HCT116 (cell line): ENCODE data around the gene CHST4. TPM values are rescaled to one million over a fixed set of nuclear protein-coding genes. Genes with fewer than 3 reads are reported as not detected.

Source experiments
- ATAC-seq: fragments of 200-7000 bp; cut with Tn5 transposase; 2 replicates; pipeline ENCODE4 v1.9.1; 2020; ENCODE audit warnings: mild to moderate bottlenecking, moderate library complexity
- BruUV-seq: library from RNA; stranded (reverse); fragments of 400-500 nt; replicated peaks from 2 replicates; lab custom pipeline; 2021; lab: Mats Ljungman, UMichigan
- CTCF ChIA-PET: fragments of 300-600 bp; sonication (Branson Sonifier 250); formaldehyde crosslinking; loops from one replicate; lab custom pipeline; 2021; ENCODE audit warnings: antibody characterized with exemption; lab: Charles Lee
- POLR2A ChIA-PET: fragments of 300-600, 350-600 bp; sonication (Branson Sonifier 250); formaldehyde crosslinking; loops from one replicate; lab custom pipeline; 2021; ENCODE audit warnings: antibody characterized with exemption; lab: Charles Lee
- RAD21 ChIA-PET, 2 experiments: fragments of 300-600 bp; sonication (Branson Sonifier 250); formaldehyde crosslinking; loops; one replicate each; lab custom pipeline; 2023; ENCODE audit warnings: low total read pairs in 2 of 2; ENCODE audit not compliant: uncharacterized antibody in 2 of 2, unreplicated experiment in 2 of 2, low non-redundant PET in 1 of 2; lab: Charles Lee
- DNase-seq: peaks from one replicate; pipeline ENCODE4 v3.0.0-alpha.2; 2010; ENCODE audit warnings: low read depth, low spot score
- H2AFZ ChIP-seq: fragments of 200-600 bp; shearing (Covaris generic), sonication (generic); 2 replicates; pipeline ENCODE4 v1.6.1; 2017; ENCODE audit warnings: low read depth, mixed run types, mixed read lengths, antibody characterized with exemption, low read length; ENCODE audit not compliant: poor library complexity, severe bottlenecking
- H3K27ac ChIP-seq: 2 replicates; pipeline ENCODE4 v1.5.1; 2012; ENCODE audit warnings: low read depth, low read length
- H3K27me3 ChIP-seq: fragments of 200-600 bp; sonication (generic); 2 replicates; pipeline ENCODE4 v1.6.1; 2016; ENCODE audit warnings: mixed run types, low read length, mixed read lengths; ENCODE audit not compliant: insufficient read depth
- H3K36me3 ChIP-seq, 2 experiments: fragments of 200-500 bp in 1 of 2; fragments of 200-600 bp in 1 of 2; sonication (Bioruptor generic) in 1 of 2; sonication (generic) in 1 of 2; 2 replicates each; pipeline versions ENCODE4 v1.5.1 to v1.6.1; 2014 to 2016; ENCODE audit warnings: low read length in 2 of 2, inconsistent platforms in 1 of 2, mixed read lengths in 1 of 2, mixed run types in 1 of 2; ENCODE audit not compliant: insufficient read depth in 2 of 2, control insufficient read depth in 1 of 2
- H3K4me1 ChIP-seq, 2 experiments: fragments of 200-600 bp in 1 of 2; sonication (generic) in 1 of 2; 2 replicates each; pipeline versions ENCODE4 v1.5.1 to v1.6.1; 2012 to 2017; ENCODE audit warnings: low read length in 2 of 2, inconsistent platforms in 1 of 2, mild to moderate bottlenecking in 1 of 2, mixed read lengths in 1 of 2, mixed run types in 1 of 2, moderate library complexity in 1 of 2; ENCODE audit not compliant: insufficient read depth in 2 of 2, control insufficient read depth in 1 of 2
- H3K4me2 ChIP-seq: fragments of 200-600 bp; sonication (generic); 2 replicates; pipeline ENCODE4 v1.6.1; 2017; ENCODE audit warnings: mixed run types, low read length, mixed read lengths
- H3K4me3 ChIP-seq, 2 experiments: fragments of 200-600 bp in 1 of 2; sonication (generic) in 1 of 2; replicated peaks in 1 of 2; 2 replicates each; pipeline ENCODE4 v1.5.1; 2011 to 2016; ENCODE audit warnings: low read length in 2 of 2, control low read depth in 1 of 2, low read depth in 1 of 2, mild to moderate bottlenecking in 1 of 2, mixed read lengths in 1 of 2, mixed run types in 1 of 2
- H3K79me2 ChIP-seq: fragments of 200-600 bp; sonication (generic); 2 replicates; pipeline ENCODE4 v1.6.1; 2017; ENCODE audit warnings: mild to moderate bottlenecking, mixed run types, low read length, moderate library complexity, mixed read lengths; ENCODE audit not compliant: insufficient read depth
- H3K9ac ChIP-seq: fragments of 200-600 bp; sonication (generic); 2 replicates; pipeline ENCODE4 v1.6.1; 2016; ENCODE audit warnings: low read length, mixed read lengths
- H3K9me2 ChIP-seq: fragments of 200-600 bp; sonication (generic), shearing (Covaris generic); 2 replicates; pipeline ENCODE4 v1.6.1; 2017; ENCODE audit warnings: mixed run types, mild to moderate bottlenecking, moderate library complexity; ENCODE audit not compliant: insufficient read depth
- H3K9me3 ChIP-seq, 2 experiments: fragments of 200-500 bp in 1 of 2; fragments of 200-600 bp in 1 of 2; sonication (Bioruptor generic) in 1 of 2; sonication (generic) in 1 of 2; 2 replicates each; pipeline ENCODE4 v1.6.1; 2014 to 2017; ENCODE audit warnings: low read length in 2 of 2, mixed read lengths in 2 of 2, inconsistent platforms in 1 of 2, low read depth in 1 of 2, mild to moderate bottlenecking in 1 of 2, mixed run types in 1 of 2, moderate library complexity in 1 of 2; ENCODE audit not compliant: control insufficient read depth in 1 of 2, insufficient read depth in 1 of 2
- H4K20me1 ChIP-seq: fragments of 200-600 bp; sonication (generic), shearing (Covaris generic); 2 replicates; pipeline ENCODE4 v1.6.1; 2017; ENCODE audit warnings: mixed run types, mild to moderate bottlenecking, moderate library complexity; ENCODE audit not compliant: insufficient read depth
- ATF3 ChIP-seq: IDR thresholded peaks from 2 replicates; pipeline ENCODE4 v1.6.1; 2012
- CBX3 ChIP-seq: IDR thresholded peaks from 2 replicates; pipeline ENCODE4 v1.6.1; 2012; ENCODE audit warnings: low read depth
- CEBPB ChIP-seq: IDR thresholded peaks from 2 replicates; pipeline ENCODE4 v1.6.1; 2012; ENCODE audit warnings: low read depth
- EGR1 ChIP-seq: IDR thresholded peaks from 2 replicates; pipeline ENCODE4 v1.6.1; 2012; ENCODE audit warnings: low read depth
- EZH2 ChIP-seq: fragments of 200-600 bp; sonication (generic); IDR thresholded peaks from 2 replicates; pipeline ENCODE4 v1.6.1; 2017; ENCODE audit warnings: antibody characterized with exemption, mixed run types
- EZH2phosphoT487 ChIP-seq: fragments of 200-600 bp; IDR thresholded peaks from 2 replicates; pipeline ENCODE4 v1.6.1; 2018; ENCODE audit warnings: antibody characterized with exemption, borderline replicate concordance
- FOSL1 ChIP-seq: IDR thresholded peaks from 2 replicates; pipeline ENCODE4 v1.6.1; 2012; ENCODE audit warnings: low read depth
- JUND ChIP-seq: IDR thresholded peaks from 2 replicates; pipeline ENCODE4 v1.6.1; 2012
- POLR2A ChIP-seq: IDR thresholded peaks from 2 replicates; pipeline ENCODE4 v1.7.0; 2011; ENCODE audit warnings: borderline replicate concordance; ENCODE audit not compliant: insufficient read depth, insufficient read length; ENCODE audit errors: extremely low read depth
- POLR2AphosphoS5 ChIP-seq: IDR thresholded peaks from 2 replicates; pipeline ENCODE4 v1.6.1; 2011; ENCODE audit warnings: mild to moderate bottlenecking, low read depth, low read length, moderate library complexity
- RAD21 ChIP-seq: IDR thresholded peaks from 2 replicates; pipeline ENCODE4 v1.6.1; 2012; ENCODE audit warnings: low read depth, mild to moderate bottlenecking
- SIN3A ChIP-seq: IDR thresholded peaks from 2 replicates; pipeline ENCODE4 v1.6.1; 2012; ENCODE audit warnings: low read depth
- SP1 ChIP-seq: IDR thresholded peaks from 2 replicates; pipeline ENCODE4 v1.6.1; 2012; ENCODE audit warnings: low read depth
- SRF ChIP-seq: IDR thresholded peaks from 2 replicates; pipeline ENCODE4 v1.6.1; 2012; ENCODE audit warnings: low read depth
- TCF7L2 ChIP-seq: IDR thresholded peaks from 2 replicates; pipeline ENCODE4 v1.7.0; 2011; ENCODE audit warnings: borderline replicate concordance, inconsistent platforms; ENCODE audit not compliant: insufficient read depth, insufficient read length; ENCODE audit errors: extremely low read depth
- YY1 ChIP-seq: IDR thresholded peaks from 2 replicates; pipeline ENCODE4 v1.6.1; 2011; ENCODE audit warnings: low read length, low read depth, moderate library complexity, mild to moderate bottlenecking; ENCODE audit not compliant: insufficient replicate concordance; ENCODE audit errors: extremely low read depth
- ZFX ChIP-seq: fragments of 450-650 bp; IDR thresholded peaks from 2 replicates; pipeline ENCODE4 v1.6.1; 2017
- intact Hi-C: fragments of 100-400 bp; cut with micrococcal nuclease; formaldehyde crosslinking; loops from 2 replicates; pipeline ENCODE4 v1.10.0; 2022
- total RNA-seq: library from RNA; stranded (reverse); gene quantifications from one replicate; pipeline ENCODE4 v1.2.1, GENCODE V29; 2021; ENCODE audit not compliant: unreplicated experiment
- TF ChIP-seq, protein P1 (sequence below): IDR thresholded peaks from 2 replicates; pipeline ENCODE4 v1.6.1; 2012
- TF ChIP-seq, protein P2 (sequence below), 3 experiments: fragments of 200-600 bp in 1 of 3; sonication (generic) in 1 of 3; IDR thresholded peaks in 2 of 3; conservative IDR thresholded peaks in 1 of 3; 2 replicates each; pipeline ENCODE4 v1.5.1; 2012 to 2017; ENCODE audit warnings: low read depth in 2 of 3, low read length in 2 of 3, antibody characterized with exemption in 1 of 3, borderline replicate concordance in 1 of 3, control low read depth in 1 of 3, mild to moderate bottlenecking in 1 of 3, mixed read lengths in 1 of 3, mixed run types in 1 of 3, moderate library complexity in 1 of 3; ENCODE audit not compliant: insufficient read depth in 1 of 3
- TF ChIP-seq, protein P3 (sequence below): IDR thresholded peaks from 2 replicates; pipeline ENCODE4 v1.6.1; 2011; ENCODE audit warnings: mild to moderate bottlenecking, low read length, moderate library complexity; ENCODE audit not compliant: insufficient replicate concordance; ENCODE audit errors: extremely low read depth

CHST4 gene
- total RNA-seq, 1 experiment from 2014 or later = 0.59 TPM

DNA sequence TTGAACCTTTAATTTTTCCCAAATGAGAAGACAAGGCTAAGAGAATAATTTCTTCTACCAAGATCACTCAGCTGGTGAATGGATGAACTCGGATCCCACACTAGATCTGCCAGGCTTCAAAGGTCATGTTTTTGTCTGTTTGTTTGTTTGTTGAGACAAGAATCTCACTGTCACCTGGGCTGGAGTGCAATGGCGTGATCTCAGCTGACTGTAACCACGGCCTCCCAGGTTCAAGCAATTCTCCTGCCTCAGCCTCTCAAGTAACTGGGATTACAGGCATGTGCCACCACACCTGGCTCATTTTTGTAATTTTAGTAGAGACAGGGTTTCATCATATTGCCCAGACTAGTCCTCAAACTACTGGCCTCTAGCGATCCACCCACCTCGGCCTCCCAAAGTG, 43.7 kb upstream of the CHST4 start:
- TF ChIP-seq POLR2A (no peak), FOSL1 (no peak), EZH2 (no peak), POLR2AphosphoS5 (no peak), JUND (no peak), CBX3 (no peak), RAD21 (no peak), ZFX (no peak), EGR1 (no peak), SRF (no peak), CEBPB (no peak), EZH2phosphoT487 (no peak), SP1 (no peak), TCF7L2 (no peak), YY1 (no peak), ATF3 (no peak), SIN3A (no peak)
- TF ChIP-seq, protein P1, sequence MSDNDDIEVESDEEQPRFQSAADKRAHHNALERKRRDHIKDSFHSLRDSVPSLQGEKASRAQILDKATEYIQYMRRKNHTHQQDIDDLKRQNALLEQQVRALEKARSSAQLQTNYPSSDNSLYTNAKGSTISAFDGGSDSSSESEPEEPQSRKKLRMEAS = no peak
- TF ChIP-seq, protein P2, sequence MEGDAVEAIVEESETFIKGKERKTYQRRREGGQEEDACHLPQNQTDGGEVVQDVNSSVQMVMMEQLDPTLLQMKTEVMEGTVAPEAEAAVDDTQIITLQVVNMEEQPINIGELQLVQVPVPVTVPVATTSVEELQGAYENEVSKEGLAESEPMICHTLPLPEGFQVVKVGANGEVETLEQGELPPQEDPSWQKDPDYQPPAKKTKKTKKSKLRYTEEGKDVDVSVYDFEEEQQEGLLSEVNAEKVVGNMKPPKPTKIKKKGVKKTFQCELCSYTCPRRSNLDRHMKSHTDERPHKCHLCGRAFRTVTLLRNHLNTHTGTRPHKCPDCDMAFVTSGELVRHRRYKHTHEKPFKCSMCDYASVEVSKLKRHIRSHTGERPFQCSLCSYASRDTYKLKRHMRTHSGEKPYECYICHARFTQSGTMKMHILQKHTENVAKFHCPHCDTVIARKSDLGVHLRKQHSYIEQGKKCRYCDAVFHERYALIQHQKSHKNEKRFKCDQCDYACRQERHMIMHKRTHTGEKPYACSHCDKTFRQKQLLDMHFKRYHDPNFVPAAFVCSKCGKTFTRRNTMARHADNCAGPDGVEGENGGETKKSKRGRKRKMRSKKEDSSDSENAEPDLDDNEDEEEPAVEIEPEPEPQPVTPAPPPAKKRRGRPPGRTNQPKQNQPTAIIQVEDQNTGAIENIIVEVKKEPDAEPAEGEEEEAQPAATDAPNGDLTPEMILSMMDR (IDR thresholded peaks at IDR 0.05 in 2 of 3, conservative IDR thresholded peaks at IDR 0.05 in 1 of 3; ENCODE audit: borderline replicate concordance in 1 of 3, insufficient read depth in 1 of 3, low read depth in 2 of 3, low read length in 2 of 3) = no peak
- TF ChIP-seq, protein P3, sequence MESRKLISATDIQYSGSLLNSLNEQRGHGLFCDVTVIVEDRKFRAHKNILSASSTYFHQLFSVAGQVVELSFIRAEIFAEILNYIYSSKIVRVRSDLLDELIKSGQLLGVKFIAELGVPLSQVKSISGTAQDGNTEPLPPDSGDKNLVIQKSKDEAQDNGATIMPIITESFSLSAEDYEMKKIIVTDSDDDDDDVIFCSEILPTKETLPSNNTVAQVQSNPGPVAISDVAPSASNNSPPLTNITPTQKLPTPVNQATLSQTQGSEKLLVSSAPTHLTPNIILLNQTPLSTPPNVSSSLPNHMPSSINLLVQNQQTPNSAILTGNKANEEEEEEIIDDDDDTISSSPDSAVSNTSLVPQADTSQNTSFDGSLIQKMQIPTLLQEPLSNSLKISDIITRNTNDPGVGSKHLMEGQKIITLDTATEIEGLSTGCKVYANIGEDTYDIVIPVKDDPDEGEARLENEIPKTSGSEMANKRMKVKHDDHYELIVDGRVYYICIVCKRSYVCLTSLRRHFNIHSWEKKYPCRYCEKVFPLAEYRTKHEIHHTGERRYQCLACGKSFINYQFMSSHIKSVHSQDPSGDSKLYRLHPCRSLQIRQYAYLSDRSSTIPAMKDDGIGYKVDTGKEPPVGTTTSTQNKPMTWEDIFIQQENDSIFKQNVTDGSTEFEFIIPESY = no peak
- ChIA-PET CTCF (no interaction called here), POLR2A (no interaction called here), RAD21 (no interaction called here)
- intact Hi-C loops = no loop called here
- Histone ChIP-seq H2AFZ (no peak overlapping the region), H3K4me1 (peaks cover 4 to 13% of the 10 kb centered on the region in 2 experiments; a peak in 3 of 4 replicates), H4K20me1 (no peaks in the 10 kb centered on the region), H3K9ac (no peak overlapping the region), H3K36me3 (0 out of 4 replicates have a peak, but pooled peaks cover 0 to 2% of the 10 kb centered on the region in 2 experiments), H3K4me3 (no peak overlapping the region), H3K27me3 (no peaks in the 10 kb centered on the region), H3K9me2 (no peaks in the 10 kb centered on the region), H3K4me2 (no peak overlapping the region), H3K27ac (no peak overlapping the region), H3K9me3 (no peaks in the 10 kb centered on the region), H3K79me2 (no peaks in the 10 kb centered on the region)
- ATAC-seq (no peak), DNase-seq (no peak)
- no TSS peak for BruUV-seq
